ENCODE measurements around the gene SLC35F3.

The SLC35F3 gene

GRCh38 chr1:234264832-234265231, 360.4 kb downstream of the SLC35F3 start:
- Histone ChIP-seq H2BK5ac (ENCODE audit: low read length) (no peak overlapping the region), H3K18ac (ENCODE audit: low read length) (no peak overlapping the region), H3K27me3 (ENCODE audit: control insufficient read depth in 3 of 3, insufficient read depth in 3 of 3, low read depth in 1 of 3, low read length in 3 of 3) (peaks cover 0 to 7% (median 0%) of the 10 kb centered on the region in 3 experiments), H3K23ac (ENCODE audit: low read depth, low read length, poor library complexity) (no peak overlapping the region), H3K14ac (ENCODE audit: low read length) (no peak overlapping the region), H3K9ac (ENCODE audit: low read depth, low read length, poor library complexity) (no peak overlapping the region), H3K4me2 (ENCODE audit: insufficient read depth, low read length, poor library complexity, severe bottlenecking) (no peak overlapping the region), H3K9me3 (replicated peaks in 1 of 2; ENCODE audit: control insufficient read depth in 2 of 2, insufficient read depth in 1 of 2, low read depth in 1 of 2, low read length in 2 of 2) (peaks cover 0 to 4% of the 10 kb centered on the region in 2 donors), H4K8ac (ENCODE audit: low read depth, low read length) (no peak overlapping the region), H3K27ac (replicated peaks; ENCODE audit: low read length) (no peak overlapping the region), H3K4ac (ENCODE audit: low read length) (no peak overlapping the region), H3K4me3 (ENCODE audit: low read length in 2 of 2) (no peak overlapping the region), H3K36me3 (replicated peaks in 1 of 2; ENCODE audit: control insufficient read depth in 2 of 2, insufficient read depth in 2 of 2, low read length in 2 of 2) (no peaks in the 10 kb centered on the region), H3K79me1 (ENCODE audit: low read depth, low read length) (no peaks in the 10 kb centered on the region), H2BK12ac (ENCODE audit: low read length) (no peak overlapping the region), H2AK5ac (ENCODE audit: low read depth, low read length) (no peak overlapping the region), H2BK15ac (ENCODE audit: low read length) (no peak overlapping the region), H2AFZ (ENCODE audit: low read length) (no peak overlapping the region), H3K4me1 (ENCODE audit: control insufficient read depth in 2 of 2, insufficient read depth in 1 of 2, low read depth in 1 of 2, low read length in 2 of 2) (peaks cover 0 to 2% of the 10 kb centered on the region in 2 donors), H4K91ac (ENCODE audit: low read depth, low read length, poor library complexity) (no peak overlapping the region), H2BK120ac (ENCODE audit: low read depth, low read length) (no peak overlapping the region)
- WGBS, 2 donors (ENCODE audit: extremely low coverage in 2 of 2, insufficient read length in 2 of 2, insufficient replicate concordance in 1 of 2): no CpG with 5 or more reads among the region's 5 CpGs
- DNase-seq (ENCODE audit: low spot score): no peak

- Histone ChIP-seq H2BK15ac (ENCODE audit: low read length) (no peak overlapping the region), H2BK120ac (ENCODE audit: low read depth, low read length) (no peak overlapping the region), H2BK5ac (ENCODE audit: low read length) (no peak overlapping the region), H2AK5ac (ENCODE audit: low read depth, low read length) (no peak overlapping the region), H3K4me2 (ENCODE audit: insufficient read depth, low read length, poor library complexity, severe bottlenecking) (no peak overlapping the region), H3K18ac (ENCODE audit: low read length) (no peak overlapping the region), H2BK12ac (ENCODE audit: low read length) (no peak overlapping the region), H3K23ac (ENCODE audit: low read depth, low read length, poor library complexity) (no peak overlapping the region), H4K8ac (ENCODE audit: low read depth, low read length) (no peak overlapping the region), H3K14ac (ENCODE audit: low read length) (no peak overlapping the region), H3K4me3 (ENCODE audit: low read length in 2 of 2) (no peak overlapping the region), H3K9ac (ENCODE audit: low read depth, low read length, poor library complexity) (no peak overlapping the region), H3K36me3 (replicated peaks in 1 of 2; ENCODE audit: control insufficient read depth in 2 of 2, insufficient read depth in 2 of 2, low read length in 2 of 2) (no peaks in the 10 kb centered on the region), H3K9me3 (replicated peaks in 1 of 2; ENCODE audit: control insufficient read depth in 2 of 2, insufficient read depth in 1 of 2, low read depth in 1 of 2, low read length in 2 of 2) (peaks cover 0 to 4% of the 10 kb centered on the region in 2 donors), H3K27me3 (ENCODE audit: control insufficient read depth in 3 of 3, insufficient read depth in 3 of 3, low read depth in 1 of 3, low read length in 3 of 3) (peaks cover 0 to 7% (median 0%) of the 10 kb centered on the region in 3 experiments), H3K4ac (ENCODE audit: low read length) (no peak overlapping the region), H3K79me1 (ENCODE audit: low read depth, low read length) (no peaks in the 10 kb centered on the region), H4K91ac (ENCODE audit: low read depth, low read length, poor library complexity) (no peak overlapping the region), H3K27ac (replicated peaks; ENCODE audit: low read length) (no peak overlapping the region), H2AFZ (ENCODE audit: low read length) (no peak overlapping the region), H3K4me1 (ENCODE audit: control insufficient read depth in 2 of 2, insufficient read depth in 1 of 2, low read depth in 1 of 2, low read length in 2 of 2) (peaks cover 0 to 2% of the 10 kb centered on the region in 2 donors)
- WGBS, 2 donors (ENCODE audit: extremely low coverage in 2 of 2, insufficient read length in 2 of 2, insufficient replicate concordance in 1 of 2): no CpG with 5 or more reads among the region's 4 CpGs
- no peak for DNase-seq (ENCODE audit: low spot score)
Observed at GRCh38 chr1:234265321-234265720, 360.8 kb downstream of the SLC35F3 start.

GRCh38 chr1:234265861-234266260, 361.4 kb downstream of the SLC35F3 start:
- no peak overlapping the region for H3K9ac ChIP-seq (ENCODE audit: low read depth, low read length, poor library complexity)
- H3K4me3 ChIP-seq (ENCODE audit: low read length in 2 of 2): no peak overlapping the region
- no peak overlapping the region for H3K23ac ChIP-seq (ENCODE audit: low read depth, low read length, poor library complexity)
- H3K14ac ChIP-seq (ENCODE audit: low read length): no peak overlapping the region
- no peak overlapping the region for H3K18ac ChIP-seq (ENCODE audit: low read length)
- H4K91ac ChIP-seq (ENCODE audit: low read depth, low read length, poor library complexity): no peak overlapping the region
- H3K27me3 ChIP-seq (ENCODE audit: control insufficient read depth in 3 of 3, insufficient read depth in 3 of 3, low read depth in 1 of 3, low read length in 3 of 3): peaks cover 0 to 7% (median 0%) of the 10 kb centered on the region in 3 experiments
- no peak for DNase-seq (ENCODE audit: low spot score)
- no peak overlapping the region for H2BK120ac ChIP-seq (ENCODE audit: low read depth, low read length)
- H3K9me3 ChIP-seq (replicated peaks in 1 of 2; ENCODE audit: control insufficient read depth in 2 of 2, insufficient read depth in 1 of 2, low read depth in 1 of 2, low read length in 2 of 2): peaks cover 0 to 4% of the 10 kb centered on the region in 2 donors
- H3K27ac ChIP-seq (replicated peaks; ENCODE audit: low read length): no peak overlapping the region
- no peaks in the 10 kb centered on the region for H3K36me3 ChIP-seq (replicated peaks in 1 of 2; ENCODE audit: control insufficient read depth in 2 of 2, insufficient read depth in 2 of 2, low read length in 2 of 2)
- H2AK5ac ChIP-seq (ENCODE audit: low read depth, low read length): no peak overlapping the region
- H3K4ac ChIP-seq (ENCODE audit: low read length): no peak overlapping the region
- WGBS, 2 donors (ENCODE audit: extremely low coverage in 2 of 2, insufficient read length in 2 of 2, insufficient replicate concordance in 1 of 2): no CpG with 5 or more reads among the region's 1 CpG
- no peak overlapping the region for H2AFZ ChIP-seq (ENCODE audit: low read length)
- H2BK12ac ChIP-seq (ENCODE audit: low read length): no peak overlapping the region
- H2BK5ac ChIP-seq (ENCODE audit: low read length): no peak overlapping the region
- peaks cover 0 to 2% of the 10 kb centered on the region in 2 donors for H3K4me1 ChIP-seq (ENCODE audit: control insufficient read depth in 2 of 2, insufficient read depth in 1 of 2, low read depth in 1 of 2, low read length in 2 of 2)
- H4K8ac ChIP-seq (ENCODE audit: low read depth, low read length): no peak overlapping the region
- H3K79me1 ChIP-seq (ENCODE audit: low read depth, low read length): no peaks in the 10 kb centered on the region
- H3K4me2 ChIP-seq (ENCODE audit: insufficient read depth, low read length, poor library complexity, severe bottlenecking): no peak overlapping the region
- H2BK15ac ChIP-seq (ENCODE audit: low read length): no peak overlapping the region

GRCh38 chr1:234270093-234270492, 365.6 kb downstream of the SLC35F3 start:
- Histone ChIP-seq H3K27ac (replicated peaks; ENCODE audit: low read length) (no peak overlapping the region), H2BK12ac (ENCODE audit: low read length) (no peak overlapping the region), H3K23ac (ENCODE audit: low read depth, low read length, poor library complexity) (no peak overlapping the region), H3K18ac (ENCODE audit: low read length) (no peak overlapping the region), H3K36me3 (replicated peaks in 1 of 2; ENCODE audit: control insufficient read depth in 2 of 2, insufficient read depth in 2 of 2, low read length in 2 of 2) (no peaks in the 10 kb centered on the region), H2BK15ac (ENCODE audit: low read length) (no peak overlapping the region), H3K27me3 (ENCODE audit: control insufficient read depth in 3 of 3, insufficient read depth in 3 of 3, low read depth in 1 of 3, low read length in 3 of 3) (no peaks in the 10 kb centered on the region), H3K4me1 (ENCODE audit: control insufficient read depth in 2 of 2, insufficient read depth in 1 of 2, low read depth in 1 of 2, low read length in 2 of 2) (peaks cover 0 to 2% of the 10 kb centered on the region in 2 donors), H3K9ac (ENCODE audit: low read depth, low read length, poor library complexity) (no peak overlapping the region), H3K9me3 (replicated peaks in 1 of 2; ENCODE audit: control insufficient read depth in 2 of 2, insufficient read depth in 1 of 2, low read depth in 1 of 2, low read length in 2 of 2) (peaks cover 0 to 2% of the 10 kb centered on the region in 2 donors), H3K79me1 (ENCODE audit: low read depth, low read length) (no peaks in the 10 kb centered on the region), H2BK5ac (ENCODE audit: low read length) (no peak overlapping the region), H3K4me3 (ENCODE audit: low read length in 2 of 2) (no peak overlapping the region), H2AK5ac (ENCODE audit: low read depth, low read length) (no peak overlapping the region), H3K4ac (ENCODE audit: low read length) (no peak overlapping the region), H3K4me2 (ENCODE audit: insufficient read depth, low read length, poor library complexity, severe bottlenecking) (no peak overlapping the region), H3K14ac (ENCODE audit: low read length) (no peak overlapping the region), H2AFZ (ENCODE audit: low read length) (no peak overlapping the region), H4K91ac (ENCODE audit: low read depth, low read length, poor library complexity) (no peak overlapping the region), H4K8ac (ENCODE audit: low read depth, low read length) (no peak overlapping the region), H2BK120ac (ENCODE audit: low read depth, low read length) (no peak overlapping the region)
- no peak for DNase-seq (ENCODE audit: low spot score)
- WGBS, 2 donors (ENCODE audit: extremely low coverage in 2 of 2, insufficient read length in 2 of 2, insufficient replicate concordance in 1 of 2): no CpG with 5 or more reads among the region's 2 CpGs

Data from neuronal stem cell (in vitro differentiated cells).